ENCODE measurements around the gene KLK15.

KLK15 gene

DNA sequence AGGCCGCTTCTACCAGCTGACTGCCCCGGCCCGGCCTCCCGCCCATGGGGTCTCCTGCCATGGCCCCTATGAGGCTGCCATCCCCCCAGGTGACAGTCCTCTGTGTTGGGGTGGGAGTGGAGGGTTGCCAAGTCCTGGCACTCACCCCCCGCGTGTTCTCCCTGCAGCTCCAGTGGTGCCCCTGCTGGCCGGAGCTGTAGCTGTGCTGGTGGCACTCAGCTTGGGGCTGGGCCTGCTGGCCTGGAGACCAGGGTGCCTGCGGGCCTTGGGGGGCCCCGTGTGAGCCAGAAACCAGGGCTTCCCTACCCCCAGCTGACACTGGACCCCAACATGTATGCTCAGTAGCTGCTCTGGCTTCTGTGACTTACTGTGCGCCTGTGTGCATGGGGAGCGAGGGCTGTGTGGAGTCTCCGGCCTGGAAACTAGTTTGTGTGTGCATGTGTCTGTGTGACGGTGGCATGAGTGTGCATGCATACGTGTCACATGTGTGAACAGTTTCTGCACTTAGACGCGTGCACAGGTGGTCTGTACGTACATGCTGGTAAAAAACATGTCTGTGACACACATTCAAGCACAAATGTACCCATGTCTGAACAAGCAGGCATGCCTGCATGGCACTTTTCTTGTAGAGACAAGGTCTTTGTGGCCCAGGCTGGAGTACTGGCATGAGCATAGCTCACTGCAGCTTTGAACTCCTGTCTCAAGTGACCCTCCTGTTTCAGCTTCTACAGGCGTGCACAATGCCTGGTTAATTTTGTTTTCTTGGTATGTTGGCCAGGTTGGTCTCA is 38.3 kb downstream of the KLK15 start (continued):
- TF ChIP-seq, protein P1, sequence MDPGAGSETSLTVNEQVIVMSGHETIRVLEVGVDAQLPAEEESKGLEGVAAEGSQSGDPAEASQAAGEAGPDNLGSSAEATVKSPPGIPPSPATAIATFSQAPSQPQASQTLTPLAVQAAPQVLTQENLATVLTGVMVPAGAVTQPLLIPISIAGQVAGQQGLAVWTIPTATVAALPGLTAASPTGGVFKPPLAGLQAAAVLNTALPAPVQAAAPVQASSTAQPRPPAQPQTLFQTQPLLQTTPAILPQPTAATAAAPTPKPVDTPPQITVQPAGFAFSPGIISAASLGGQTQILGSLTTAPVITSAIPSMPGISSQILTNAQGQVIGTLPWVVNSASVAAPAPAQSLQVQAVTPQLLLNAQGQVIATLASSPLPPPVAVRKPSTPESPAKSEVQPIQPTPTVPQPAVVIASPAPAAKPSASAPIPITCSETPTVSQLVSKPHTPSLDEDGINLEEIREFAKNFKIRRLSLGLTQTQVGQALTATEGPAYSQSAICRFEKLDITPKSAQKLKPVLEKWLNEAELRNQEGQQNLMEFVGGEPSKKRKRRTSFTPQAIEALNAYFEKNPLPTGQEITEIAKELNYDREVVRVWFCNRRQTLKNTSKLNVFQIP (CRISPR knock-in tag; IDR thresholded peaks at IDR 0.05; ENCODE audit: borderline replicate concordance, low read depth): no peak
- TF ChIP-seq TCF4 (CRISPR knock-in tag; IDR thresholded peaks at IDR 0.05; ENCODE audit: borderline replicate concordance): no peak
- TF ChIP-seq CSDC2 (CRISPR knock-in tag; IDR thresholded peaks at IDR 0.05): no peak
- TF ChIP-seq ESRRG (CRISPR knock-in tag; IDR thresholded peaks at IDR 0.05): no peak
- TF ChIP-seq ARNTL (CRISPR knock-in tag; IDR thresholded peaks at IDR 0.05; ENCODE audit: borderline replicate concordance, low read depth): no peak
- TF ChIP-seq ZNF70 (CRISPR knock-in tag; IDR thresholded peaks at IDR 0.05): no peak

DNA sequence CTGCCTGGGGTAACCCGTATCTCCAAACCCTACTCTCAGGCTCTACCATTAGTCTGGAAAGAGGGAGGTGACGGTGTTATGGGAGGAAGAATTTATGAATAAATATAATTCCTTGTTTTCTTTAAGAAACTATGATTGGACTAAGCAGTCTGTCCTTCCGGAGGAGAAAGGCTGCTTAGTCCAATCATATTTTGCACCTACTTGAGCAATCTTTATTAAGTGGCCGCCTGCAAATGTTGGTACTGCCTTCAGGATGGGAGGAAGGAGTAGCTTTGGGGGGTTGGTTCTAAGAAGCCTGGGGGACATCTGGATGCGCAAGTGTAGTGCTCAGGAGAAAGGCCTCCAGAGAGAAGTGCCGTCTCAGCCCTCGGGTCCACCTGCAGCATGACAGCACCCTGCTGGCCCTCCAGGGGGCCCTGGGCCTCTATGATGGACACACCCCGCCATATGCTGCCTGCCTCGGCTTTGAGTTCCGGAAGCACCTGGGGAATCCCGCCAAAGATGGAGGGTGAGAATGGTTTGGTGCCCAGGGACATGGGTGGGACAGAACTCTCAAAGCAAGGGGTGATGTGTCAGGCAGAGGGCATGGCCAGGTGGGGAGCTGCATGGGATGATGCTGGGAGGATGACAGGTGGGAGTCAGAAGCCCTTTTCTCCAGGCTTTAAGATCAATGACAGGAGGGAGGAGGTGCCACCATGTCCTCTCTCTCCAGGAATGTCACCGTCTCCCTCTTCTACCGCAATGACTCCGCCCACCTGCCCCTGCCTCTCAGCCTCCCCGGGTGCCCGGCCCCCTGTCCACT is 39.1 kb downstream of the KLK15 start:
- peak; percentile 26 for ATAC-seq
- TF ChIP-seq, protein P2, sequence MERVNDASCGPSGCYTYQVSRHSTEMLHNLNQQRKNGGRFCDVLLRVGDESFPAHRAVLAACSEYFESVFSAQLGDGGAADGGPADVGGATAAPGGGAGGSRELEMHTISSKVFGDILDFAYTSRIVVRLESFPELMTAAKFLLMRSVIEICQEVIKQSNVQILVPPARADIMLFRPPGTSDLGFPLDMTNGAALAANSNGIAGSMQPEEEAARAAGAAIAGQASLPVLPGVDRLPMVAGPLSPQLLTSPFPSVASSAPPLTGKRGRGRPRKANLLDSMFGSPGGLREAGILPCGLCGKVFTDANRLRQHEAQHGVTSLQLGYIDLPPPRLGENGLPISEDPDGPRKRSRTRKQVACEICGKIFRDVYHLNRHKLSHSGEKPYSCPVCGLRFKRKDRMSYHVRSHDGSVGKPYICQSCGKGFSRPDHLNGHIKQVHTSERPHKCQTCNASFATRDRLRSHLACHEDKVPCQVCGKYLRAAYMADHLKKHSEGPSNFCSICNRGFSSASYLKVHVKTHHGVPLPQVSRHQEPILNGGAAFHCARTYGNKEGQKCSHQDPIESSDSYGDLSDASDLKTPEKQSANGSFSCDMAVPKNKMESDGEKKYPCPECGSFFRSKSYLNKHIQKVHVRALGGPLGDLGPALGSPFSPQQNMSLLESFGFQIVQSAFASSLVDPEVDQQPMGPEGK (CRISPR knock-in tag; IDR thresholded peaks at IDR 0.05; ENCODE audit: borderline replicate concordance): no peak
- TF ChIP-seq PPARA (CRISPR knock-in tag; IDR thresholded peaks at IDR 0.05; ENCODE audit: borderline replicate concordance): no peak
- no peak for TF ChIP-seq SNAI2 (CRISPR knock-in tag; IDR thresholded peaks at IDR 0.05)
- TF ChIP-seq ESRRG (CRISPR knock-in tag; IDR thresholded peaks at IDR 0.05): no peak
- no peak for TF ChIP-seq ZC3H10 (CRISPR knock-in tag; IDR thresholded peaks at IDR 0.05)
- no peak for TF ChIP-seq ZNF565 (CRISPR knock-in tag; conservative IDR thresholded peaks at IDR 0.05; ENCODE audit: low read depth)
- TF ChIP-seq CSRNP3 (CRISPR knock-in tag; IDR thresholded peaks at IDR 0.05): no peak
- TF ChIP-seq ISL1 (CRISPR knock-in tag; IDR thresholded peaks at IDR 0.05): no peak
- TF ChIP-seq GLIS3 (CRISPR knock-in tag; IDR thresholded peaks at IDR 0.05): no peak

- ATAC-seq: peak; percentile 2
These were observed 39.8 kb downstream of the KLK15 start for GRCh38 chr19:50793558-50794065.

More at GRCh38 chr19:50793558-50794065, 39.8 kb downstream of the KLK15 start:
- TF ChIP-seq ZFP3 (CRISPR knock-in tag; IDR thresholded peaks at IDR 0.05): no peak
- TF ChIP-seq TOX (CRISPR knock-in tag; IDR thresholded peaks at IDR 0.05; ENCODE audit: borderline replicate concordance): no peak
- TF ChIP-seq, protein P1 (CRISPR knock-in tag; IDR thresholded peaks at IDR 0.05; ENCODE audit: borderline replicate concordance, low read depth): no peak
- TF ChIP-seq ZNF565 (CRISPR knock-in tag; conservative IDR thresholded peaks at IDR 0.05; ENCODE audit: low read depth): no peak
- no peak for TF ChIP-seq RARB (CRISPR knock-in tag; IDR thresholded peaks at IDR 0.05)
- no peak for TF ChIP-seq ISL1 (CRISPR knock-in tag; IDR thresholded peaks at IDR 0.05)
- TF ChIP-seq TCF4 (CRISPR knock-in tag; IDR thresholded peaks at IDR 0.05; ENCODE audit: borderline replicate concordance): no peak
- TF ChIP-seq ARNTL (CRISPR knock-in tag; IDR thresholded peaks at IDR 0.05; ENCODE audit: borderline replicate concordance, low read depth): no peak
- no peak for TF ChIP-seq SNAI2 (CRISPR knock-in tag; IDR thresholded peaks at IDR 0.05)
- TF ChIP-seq BACH2 (CRISPR knock-in tag; IDR thresholded peaks at IDR 0.05; ENCODE audit: borderline replicate concordance): no peak
- TF ChIP-seq ZC3H10 (CRISPR knock-in tag; IDR thresholded peaks at IDR 0.05): no peak
- no peak for TF ChIP-seq GLIS3 (CRISPR knock-in tag; IDR thresholded peaks at IDR 0.05)
- TF ChIP-seq ESRRG (CRISPR knock-in tag; IDR thresholded peaks at IDR 0.05): no peak
- no peak for TF ChIP-seq PPARA (CRISPR knock-in tag; IDR thresholded peaks at IDR 0.05; ENCODE audit: borderline replicate concordance)
- TF ChIP-seq CSDC2 (CRISPR knock-in tag; IDR thresholded peaks at IDR 0.05): no peak
- no peak for TF ChIP-seq CREB5 (CRISPR knock-in tag; IDR thresholded peaks at IDR 0.05; ENCODE audit: low read depth)
- no peak for TF ChIP-seq CSRNP3 (CRISPR knock-in tag; IDR thresholded peaks at IDR 0.05)
- TF ChIP-seq, protein P2 (CRISPR knock-in tag; IDR thresholded peaks at IDR 0.05; ENCODE audit: borderline replicate concordance): no peak
- TF ChIP-seq ZNF8 (CRISPR knock-in tag; IDR thresholded peaks at IDR 0.05): no peak
